Endothelial cell of umbilical vein (primary cell): ENCODE data around the gene SLC35E3. TPM values are rescaled to one million over a fixed set of nuclear protein-coding genes. Genes with fewer than 3 reads are reported as not detected.

Experiments used
- BruUV-seq: library from RNA; stranded (reverse); fragments of 400-500 nt; replicated peaks from 2 replicates; lab custom pipeline; 2021; lab: Mats Ljungman, UMichigan
- CTCF ChIA-PET: fragments of 300-600, 350-600 bp; sonication (Branson Sonifier 250); formaldehyde crosslinking; loops from one replicate; lab custom pipeline; 2021; ENCODE audit warnings: antibody characterized with exemption, inconsistent platforms; lab: Charles Lee
- POLR2A ChIA-PET: fragments of 300-600, 350-600 bp; sonication (Branson Sonifier 250); formaldehyde crosslinking; loops from one replicate; lab custom pipeline; 2021; ENCODE audit warnings: antibody characterized with exemption, inconsistent platforms; lab: Charles Lee
- DNase-seq: peaks from one replicate; pipeline ENCODE4 v3.0.0-alpha.2; 2011; ENCODE audit warnings: low read depth, low spot score
- FAIRE-seq: peaks from 2 replicates; lab custom pipeline; 2011; peaks lifted over from hg19 to GRCh38; lab: Jason Lieb, UNC
- H2AFZ ChIP-seq: 2 replicates; pipeline ENCODE4 v1.6.0; 2012; ENCODE audit warnings: low read depth, low read length, control low read depth, inconsistent platforms
- H3K27ac ChIP-seq: 2 replicates; pipeline ENCODE4 v1.5.1; 2011; ENCODE audit warnings: low read depth, mild to moderate bottlenecking, control low read depth, low read length, moderate library complexity; ENCODE audit not compliant: insufficient read depth
- H3K27me3 ChIP-seq, 2 experiments: 2 replicates each; pipeline versions ENCODE4 v1.6.0 to v1.6.1; 2011; ENCODE audit warnings: low read length in 2 of 2, mixed read lengths in 1 of 2; ENCODE audit not compliant: control insufficient read depth in 2 of 2, insufficient read depth in 2 of 2
- H3K36me3 ChIP-seq, 2 experiments: 2 replicates in 1 of 2; 3 replicates in 1 of 2; pipeline ENCODE4 v1.5.1; 2011; ENCODE audit warnings: low read length in 2 of 2, mild to moderate bottlenecking in 1 of 2, moderate library complexity in 1 of 2; ENCODE audit not compliant: control insufficient read depth in 2 of 2, insufficient read depth in 2 of 2; ENCODE audit errors: extremely low read depth in 1 of 2
- H3K4me1 ChIP-seq: 3 replicates; pipeline ENCODE4 v1.5.1; 2011; ENCODE audit warnings: mild to moderate bottlenecking, low read length; ENCODE audit not compliant: control insufficient read depth, insufficient read depth; ENCODE audit errors: extremely low read depth
- H3K4me2 ChIP-seq: 2 replicates; pipeline ENCODE4 v1.6.1; 2011; ENCODE audit warnings: low read length, control low read depth, mixed read lengths; ENCODE audit not compliant: insufficient read depth
- H3K4me3 ChIP-seq, 3 experiments: fragments of 200-600 bp in 1 of 3; sonication (generic), shearing (Covaris generic) in 1 of 3; replicated peaks in 1 of 3; 2 replicates each; pipeline ENCODE4 v1.5.1; 2011 to 2016; ENCODE audit warnings: control low read depth in 3 of 3, low read length in 3 of 3, mild to moderate bottlenecking in 2 of 3, inconsistent platforms in 1 of 3, low read depth in 1 of 3, moderate library complexity in 1 of 3; ENCODE audit not compliant: insufficient read depth in 1 of 3
- H3K79me2 ChIP-seq: 2 replicates; pipeline ENCODE4 v1.6.0; 2012; ENCODE audit warnings: low read length, inconsistent platforms; ENCODE audit not compliant: control insufficient read depth, insufficient read depth
- H3K9ac ChIP-seq: replicated peaks from 2 replicates; pipeline ENCODE3; 2011; ENCODE audit warnings: low read length, control low read depth; ENCODE audit not compliant: insufficient read depth; ENCODE audit errors: extremely low read depth
- H3K9me1 ChIP-seq: replicated peaks from 3 replicates; pipeline ENCODE4 v1.6.0; 2011; ENCODE audit warnings: mild to moderate bottlenecking, low read length; ENCODE audit not compliant: control insufficient read depth, insufficient read depth; ENCODE audit errors: extremely low read depth
- H3K9me3 ChIP-seq: replicated peaks from 2 replicates; pipeline ENCODE4 v1.5.1; 2012; ENCODE audit warnings: low read length, inconsistent platforms; ENCODE audit not compliant: control insufficient read depth, insufficient read depth
- H4K20me1 ChIP-seq: replicated peaks from 2 replicates; pipeline ENCODE3; 2011; ENCODE audit warnings: mild to moderate bottlenecking, low read length; ENCODE audit not compliant: control insufficient read depth, insufficient read depth; ENCODE audit errors: extremely low read depth
- EZH2 ChIP-seq: IDR thresholded peaks from 2 replicates; pipeline ENCODE4 v1.6.1; 2012; ENCODE audit warnings: borderline replicate concordance, low read depth, mild to moderate bottlenecking, moderate library complexity, low read length, inconsistent platforms; ENCODE audit not compliant: severe bottlenecking
- FOS ChIP-seq: IDR thresholded peaks from 2 replicates; pipeline ENCODE4 v1.6.1; 2011; ENCODE audit warnings: mild to moderate bottlenecking, low read length, moderate library complexity, borderline replicate concordance; ENCODE audit not compliant: insufficient read depth
- GATA2 ChIP-seq: IDR thresholded peaks from 2 replicates; pipeline ENCODE4 v1.7.0; 2011; ENCODE audit warnings: low read depth, mild to moderate bottlenecking, moderate library complexity, mixed read lengths, low read length; ENCODE audit not compliant: insufficient read length, insufficient read depth
- JUN ChIP-seq: IDR thresholded peaks from 2 replicates; pipeline ENCODE4 v1.6.1; 2011; ENCODE audit warnings: borderline replicate concordance, low read depth; ENCODE audit not compliant: insufficient read length, insufficient read depth
- MYC ChIP-seq: IDR thresholded peaks from one replicate; pipeline ENCODE4 v1.6.1; 2011; ENCODE audit warnings: mild to moderate bottlenecking, low read depth, low read length
- POLR2A ChIP-seq: IDR thresholded peaks from 2 replicates; pipeline ENCODE4 v1.6.1; 2012; ENCODE audit warnings: low read depth, mild to moderate bottlenecking, control low read depth, low read length
- POLR2AphosphoS5 ChIP-seq: IDR thresholded peaks from 2 replicates; pipeline ENCODE4 v1.6.1; 2012; ENCODE audit warnings: low read depth, mild to moderate bottlenecking, control low read depth, low read length, moderate library complexity; ENCODE audit not compliant: insufficient read depth
- dilution Hi-C: fragments of 300-500 bp; cut with MboI; formaldehyde crosslinking; loops from one replicate; pipeline ENCODE4 v1.15.0; 2019; ENCODE audit warnings: low sequenced_read_pairs; ENCODE audit not compliant: extremely low pct_ligation_motif_present
- intact Hi-C: fragments of 100-400 bp; cut with micrococcal nuclease; formaldehyde crosslinking; loops from one replicate; pipeline ENCODE4 v1.10.0; 2022
- polyA plus RNA-seq, 4 experiments: library from polyadenylated mRNA; depleted of rRNA in 3 of 4; stranded (reverse) in 3 of 4; unstranded in 1 of 4; fragments of >200 nt; gene quantifications; 2 replicates each; pipeline versions ENCODE4 v1.2.1 to v1.2.3, GENCODE V29; 2011 to 2012; ENCODE audit warnings: missing spikeins in 1 of 4
- total RNA-seq: library from RNA; stranded (reverse); gene quantifications from 2 replicates; pipeline ENCODE4 v1.2.3, GENCODE V29; 2021
- TF ChIP-seq, protein P1 (sequence below): IDR thresholded peaks from 2 replicates; pipeline ENCODE4 v1.6.1; 2011; ENCODE audit not compliant: insufficient read depth, insufficient read length

SLC35E3 gene
- total and polyA plus RNA-seq, 2 donors (not counting 3 experiments of a cell fraction or from before 2014, with no cell fraction given) = 8.1 to 13.8 TPM

GRCh38 chr12:68759852-68760251 is 13.9 kb downstream of the SLC35E3 start:
- dilution Hi-C loops (no loop called here), intact Hi-C loops (no loop called here)
- no TSS peak for BruUV-seq
- POLR2A ChIA-PET = no interaction called here
- Histone ChIP-seq H3K9me3 (no peaks in the 10 kb centered on the region), H4K20me1 (no peaks in the 10 kb centered on the region), H3K9me1 (no peaks in the 10 kb centered on the region), H3K4me2 (no peak overlapping the region), H2AFZ (no peak overlapping the region), H3K36me3 (peaks cover 0 to 3% of the 10 kb centered on the region in 2 experiments), H3K9ac (no peak overlapping the region), H3K79me2 (no peaks in the 10 kb centered on the region), H3K27me3 (no peaks in the 10 kb centered on the region), H3K4me1 (no peaks in the 10 kb centered on the region), H3K27ac (no peak overlapping the region), H3K4me3 (no peak overlapping the region)
- FAIRE-seq (no peak), DNase-seq (no peak)
- TF ChIP-seq JUN (no peak), POLR2A (no peak), POLR2AphosphoS5 (no peak), MYC (no peak), FOS (no peak), GATA2 (no peak)
- CTCF ChIA-PET = no interaction called here

GRCh38 chr12:68760806-68761441 is 14.9 kb downstream of the SLC35E3 start:
- no peaks in the 10 kb centered on the region for H3K27me3 ChIP-seq
- dilution Hi-C loops = no loop called here

More at GRCh38 chr12:68760806-68761441, 14.9 kb downstream of the SLC35E3 start:
- CTCF ChIA-PET = no interaction called here
- no peak for DNase-seq
- BruUV-seq = no TSS peak
- H3K9me3 ChIP-seq = no peaks in the 10 kb centered on the region
- intact Hi-C loops = no loop called here
- H2AFZ ChIP-seq = no peak overlapping the region
- H3K4me1 ChIP-seq = no peaks in the 10 kb centered on the region
- H3K4me2 ChIP-seq = no peak overlapping the region
- no peak overlapping the region for H3K9ac ChIP-seq
- no peaks in the 10 kb centered on the region for H3K36me3 ChIP-seq
- no peak overlapping the region for H3K27ac ChIP-seq
- FAIRE-seq = no peak
- no peaks in the 10 kb centered on the region for H3K9me1 ChIP-seq
- TF ChIP-seq POLR2A (no peak), GATA2 (no peak), JUN (no peak), FOS (no peak), POLR2AphosphoS5 (no peak), EZH2 (no peak), MYC (no peak)
- TF ChIP-seq, protein P1, sequence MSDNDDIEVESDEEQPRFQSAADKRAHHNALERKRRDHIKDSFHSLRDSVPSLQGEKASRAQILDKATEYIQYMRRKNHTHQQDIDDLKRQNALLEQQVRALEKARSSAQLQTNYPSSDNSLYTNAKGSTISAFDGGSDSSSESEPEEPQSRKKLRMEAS = no peak
- POLR2A ChIA-PET = no interaction called here
- H4K20me1 ChIP-seq = no peaks in the 10 kb centered on the region
- no peaks in the 10 kb centered on the region for H3K79me2 ChIP-seq
- no peak overlapping the region for H3K4me3 ChIP-seq
